ENCODE data around the gene BARX2.

GRCh38 chr11:129436573-129436972, 60.9 kb downstream of the BARX2 start:
- TF ChIP-seq CTCF (IDR thresholded peaks at IDR 0.05): no peak
- no peak for TF ChIP-seq POLR2A (IDR thresholded peaks at IDR 0.05)

Data from adrenal gland (tissue), 5 donors.